GM18951 (cell line): ENCODE measurements around the gene PABPN1L.

ENCODE experiments used
- POLR2A ChIP-seq: IDR thresholded peaks from 4 replicates; pipeline ENCODE4 v1.6.1; 2011; ENCODE audit warnings: mild to moderate bottlenecking; ENCODE audit not compliant: insufficient read length, insufficient read depth; ENCODE audit errors: extremely low read depth
- in situ Hi-C: fragments of 300-500 bp; cut with MboI; formaldehyde crosslinking; loops from one replicate; pipeline ENCODE4 v1.12.0; 2022; ENCODE audit warnings: low sequenced_read_pairs, mixed read lengths, inconsistent platforms; ENCODE audit not compliant: unreplicated experiment

The PABPN1L gene

GRCh38 chr16:88815901-88816589 is 50.4 kb downstream of the PABPN1L start:
- no peak for TF ChIP-seq POLR2A
- in situ Hi-C loops, result loop anchor here (25.0 kb wide), 1 partner anchor 396 kb away; the partner anchor contains the start of genes SLC22A31 and ZNF778

GRCh38 chr16:88815227-88815626 is 51.2 kb downstream of the PABPN1L start:
- TF ChIP-seq POLR2A, result no peak
- in situ Hi-C loops, result loop anchor here (25.0 kb wide), 1 partner anchor 397 kb away; the partner anchor contains the start of genes SLC22A31 and ZNF778

- no peak for TF ChIP-seq POLR2A
- in situ Hi-C loops, result loop anchor here (25.0 kb wide), 1 partner anchor 398 kb away; the partner anchor contains the start of genes SLC22A31 and ZNF778
Measured at GRCh38 chr16:88814144-88814502, 52.3 kb downstream of the PABPN1L start.
